Left ventricle myocardium inferior (tissue), 1 donor: ENCODE results near the gene SCAI. TPM values are rescaled to one million over a fixed set of nuclear protein-coding genes. Genes with fewer than 3 reads are reported as not detected.

Experiments used
- DNase-seq: peaks from one replicate; pipeline ENCODE4 v3.0.0-alpha.2; 2020
- H3K27ac ChIP-seq: fragments of 200-600 bp; replicated peaks from 2 replicates; pipeline ENCODE4 v1.8.0; 2021
- H3K27me3 ChIP-seq: fragments of 200-600 bp; 2 replicates; pipeline ENCODE4 v1.8.0; 2021; ENCODE audit warnings: low read depth
- H3K36me3 ChIP-seq: fragments of 200-600 bp; 2 replicates; pipeline ENCODE4 v1.8.0; 2021
- H3K4me1 ChIP-seq: fragments of 200-600 bp; 2 replicates; pipeline ENCODE4 v1.8.0; 2021
- H3K4me3 ChIP-seq: fragments of 200-600 bp; 2 replicates; pipeline ENCODE4 v1.8.0; 2021; ENCODE audit warnings: mild to moderate bottlenecking, moderate library complexity
- H3K9me3 ChIP-seq: fragments of 200-600 bp; replicated peaks from 2 replicates; pipeline ENCODE4 v1.8.0; 2021
- intact Hi-C: fragments of 100-400 bp; cut with micrococcal nuclease; formaldehyde crosslinking; loops from one replicate; pipeline ENCODE4 v1.11.0; 2022
- total RNA-seq: library from RNA; stranded (reverse); fragmentation: NEBNext Ultra II Directional; extraction: Animal tissue kit (Norgen Biotek cat#: 25700); gene quantifications from one replicate; pipeline ENCODE4 v1.2.1, GENCODE V29; 2021
- TF ChIP-seq, protein P1 (sequence below): fragments of 200-600 bp; IDR thresholded peaks from 2 replicates; pipeline ENCODE4 v1.8.0; 2021; ENCODE audit warnings: antibody characterized with exemption, mild to moderate bottlenecking, borderline replicate concordance
- donor health status: DM: no; HTN: yes; CAD: no; lungs with severe emphysema.

Gene SCAI
- total RNA-seq, 1 donor from 2014 or later: 2.7 TPM

DNA sequence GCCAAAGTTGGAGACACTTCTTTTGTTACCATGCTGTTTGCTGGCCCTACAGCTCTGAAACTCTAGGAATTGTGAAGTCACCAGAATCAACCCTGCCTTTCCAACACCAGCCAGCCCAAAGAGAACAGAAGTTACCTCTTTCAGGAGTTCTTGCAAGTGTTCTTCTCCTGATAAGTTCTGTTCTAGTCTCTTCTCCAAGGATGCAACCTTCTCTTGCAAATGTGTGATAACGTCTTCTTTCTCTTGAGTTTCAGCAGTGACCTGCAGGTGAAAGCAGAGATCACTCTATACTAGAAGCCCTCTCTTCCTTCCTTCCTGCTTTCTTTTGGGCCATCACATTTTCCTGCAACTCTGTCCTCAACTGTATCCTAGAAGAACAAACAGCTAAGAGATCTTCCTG, 231.6 kb downstream of the SCAI start:
- no peaks in the 10 kb centered on the region for H3K9me3 ChIP-seq
- H3K36me3 ChIP-seq: peaks cover 75% of the 10 kb centered on the region
- H3K4me3 ChIP-seq: no peak overlapping the region
- TF ChIP-seq, protein P1, sequence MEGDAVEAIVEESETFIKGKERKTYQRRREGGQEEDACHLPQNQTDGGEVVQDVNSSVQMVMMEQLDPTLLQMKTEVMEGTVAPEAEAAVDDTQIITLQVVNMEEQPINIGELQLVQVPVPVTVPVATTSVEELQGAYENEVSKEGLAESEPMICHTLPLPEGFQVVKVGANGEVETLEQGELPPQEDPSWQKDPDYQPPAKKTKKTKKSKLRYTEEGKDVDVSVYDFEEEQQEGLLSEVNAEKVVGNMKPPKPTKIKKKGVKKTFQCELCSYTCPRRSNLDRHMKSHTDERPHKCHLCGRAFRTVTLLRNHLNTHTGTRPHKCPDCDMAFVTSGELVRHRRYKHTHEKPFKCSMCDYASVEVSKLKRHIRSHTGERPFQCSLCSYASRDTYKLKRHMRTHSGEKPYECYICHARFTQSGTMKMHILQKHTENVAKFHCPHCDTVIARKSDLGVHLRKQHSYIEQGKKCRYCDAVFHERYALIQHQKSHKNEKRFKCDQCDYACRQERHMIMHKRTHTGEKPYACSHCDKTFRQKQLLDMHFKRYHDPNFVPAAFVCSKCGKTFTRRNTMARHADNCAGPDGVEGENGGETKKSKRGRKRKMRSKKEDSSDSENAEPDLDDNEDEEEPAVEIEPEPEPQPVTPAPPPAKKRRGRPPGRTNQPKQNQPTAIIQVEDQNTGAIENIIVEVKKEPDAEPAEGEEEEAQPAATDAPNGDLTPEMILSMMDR: no peak
- H3K27me3 ChIP-seq: no peaks in the 10 kb centered on the region
- H3K27ac ChIP-seq: no peak overlapping the region
- H3K4me1 ChIP-seq: no peaks in the 10 kb centered on the region
- DNase-seq: no peak
- intact Hi-C loops: no loop called here

DNA sequence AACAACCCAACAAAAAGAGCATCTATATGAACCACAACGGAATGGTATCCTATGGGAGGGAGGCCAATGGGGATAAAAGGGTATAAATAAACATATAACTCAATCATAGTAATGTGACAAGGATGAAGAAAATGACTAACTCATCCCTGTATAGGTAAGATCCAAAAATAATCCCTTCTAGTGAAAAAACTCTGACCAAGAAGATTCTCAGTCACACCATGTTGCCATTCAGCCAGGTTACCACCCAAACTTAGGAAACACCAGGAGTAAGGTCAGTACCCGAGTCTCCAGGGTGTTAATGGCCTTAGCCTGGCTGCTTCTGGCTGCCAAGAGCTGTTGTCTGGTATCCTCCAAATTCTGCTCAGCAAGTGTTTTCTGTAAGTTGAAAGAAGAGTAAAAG, 235.2 kb downstream of the SCAI start:
- no peak overlapping the region for H3K4me3 ChIP-seq
- no peaks in the 10 kb centered on the region for H3K27me3 ChIP-seq
- TF ChIP-seq, protein P1: no peak
- H3K36me3 ChIP-seq: peaks cover 74% of the 10 kb centered on the region
- intact Hi-C loops: no loop called here
- H3K4me1 ChIP-seq: no peaks in the 10 kb centered on the region
- no peak overlapping the region for H3K27ac ChIP-seq
- H3K9me3 ChIP-seq: no peaks in the 10 kb centered on the region
- DNase-seq: no peak

DNA sequence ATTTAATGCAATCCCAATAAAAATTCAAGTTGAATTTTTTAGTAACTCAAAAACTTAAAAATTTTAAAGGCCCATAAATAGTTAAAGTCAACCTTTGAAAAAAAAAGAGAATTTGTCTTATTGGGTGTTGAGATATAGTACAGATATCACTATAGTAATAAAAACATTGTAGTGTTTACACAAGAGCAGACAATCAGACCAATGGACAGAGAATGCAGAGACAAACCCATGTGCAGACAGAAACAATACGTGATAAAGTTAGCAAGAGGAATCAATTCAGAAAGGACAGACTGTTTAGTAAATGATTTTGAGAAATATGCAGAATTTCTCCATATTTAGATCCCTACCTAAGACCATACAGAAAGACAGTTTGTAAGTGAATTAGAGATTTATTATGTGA, 236.4 kb downstream of the SCAI start:
- Histone ChIP-seq H3K36me3 (peaks cover 73% of the 10 kb centered on the region), H3K4me3 (no peak overlapping the region), H3K27me3 (no peaks in the 10 kb centered on the region), H3K27ac (no peak overlapping the region), H3K9me3 (no peaks in the 10 kb centered on the region), H3K4me1 (no peaks in the 10 kb centered on the region)
- DNase-seq: no peak
- TF ChIP-seq, protein P1: no peak
- intact Hi-C loops: no loop called here

DNA sequence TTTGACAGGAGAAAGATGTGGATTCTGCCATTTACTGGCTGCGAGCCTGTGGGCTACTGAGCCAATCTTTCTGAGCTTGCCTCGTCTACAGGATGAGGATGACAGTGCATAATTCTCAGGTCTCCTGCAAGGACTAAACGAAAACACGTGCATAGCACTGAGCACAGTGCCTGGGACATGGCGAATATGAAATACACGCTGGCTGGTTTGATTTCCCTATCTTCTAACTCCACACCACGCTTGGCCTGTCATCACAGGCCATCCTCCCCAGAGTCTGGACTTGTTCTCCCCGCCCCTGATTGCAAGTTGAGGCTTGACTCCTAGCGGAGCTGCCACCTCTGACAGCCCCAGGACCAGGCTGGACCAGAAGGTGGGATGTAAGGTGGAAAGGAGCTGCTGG, 243.5 kb downstream of the SCAI start:
- DNase-seq: no peak
- Histone ChIP-seq H3K9me3 (no peaks in the 10 kb centered on the region), H3K27me3 (no peaks in the 10 kb centered on the region), H3K36me3 (peaks cover 59% of the 10 kb centered on the region), H3K27ac (no peak overlapping the region), H3K4me3 (no peak overlapping the region), H3K4me1 (no peaks in the 10 kb centered on the region)
- TF ChIP-seq, protein P1: no peak
- intact Hi-C loops: no loop called here

DNA sequence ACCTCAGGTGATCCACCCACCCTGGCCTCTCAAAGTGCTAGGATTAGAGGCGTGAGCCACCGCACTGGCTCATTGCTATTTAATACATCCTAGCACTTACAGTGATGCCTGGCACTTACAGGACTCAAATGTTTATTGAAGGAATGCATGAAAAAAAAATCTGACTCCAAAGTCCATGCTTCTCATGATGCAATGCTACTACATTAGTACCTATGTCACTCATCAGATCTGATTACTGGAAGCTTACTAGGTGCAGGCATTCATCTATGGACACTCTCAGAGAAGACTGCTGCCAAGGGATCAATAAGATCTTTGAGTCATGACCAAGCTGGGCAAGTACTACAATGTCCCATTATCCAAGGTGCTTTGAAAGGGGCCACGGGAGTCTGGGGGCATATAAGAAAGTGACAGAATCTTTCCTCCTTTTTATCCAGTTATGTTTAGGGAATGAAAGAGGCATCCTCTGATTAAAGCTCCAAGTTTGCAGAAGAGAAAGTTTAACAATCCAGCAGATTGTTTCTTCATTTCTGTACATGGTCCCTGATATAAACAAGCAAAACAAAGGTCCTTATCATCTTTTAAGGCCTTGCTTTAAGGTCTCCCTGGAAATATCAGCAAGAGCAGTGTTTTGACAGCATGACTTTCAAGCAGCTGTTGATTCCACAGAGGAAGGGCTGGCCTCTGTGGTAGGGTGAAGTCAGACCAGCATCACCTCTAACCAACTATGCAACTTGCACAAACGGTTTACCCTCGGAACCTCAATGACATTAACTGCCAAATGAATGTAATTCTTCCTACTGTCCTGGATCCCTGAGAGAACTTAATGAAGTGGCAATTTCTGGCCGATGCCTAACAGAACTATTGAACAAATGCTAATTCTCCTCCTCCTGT, 245.5 kb downstream of the SCAI start:
- no peak for DNase-seq
- intact Hi-C loops: no loop called here
- no peak overlapping the region for H3K4me3 ChIP-seq
- H3K27me3 ChIP-seq: no peaks in the 10 kb centered on the region
- H3K4me1 ChIP-seq: no peaks in the 10 kb centered on the region
- H3K9me3 ChIP-seq: no peaks in the 10 kb centered on the region
- TF ChIP-seq, protein P1: no peak
- H3K27ac ChIP-seq: no peak overlapping the region
- H3K36me3 ChIP-seq: peaks cover 66% of the 10 kb centered on the region
